ENCODE data around the gene BRAF.
"Not testable (repeated sequence)": the region's sequence is repeated elsewhere in the genome, so short reads cannot be mapped to it uniquely, and the experiment has no call there.

BRAF gene

GRCh38 chr7:140719721-140720120 lies 205.0 kb downstream of the BRAF start:
- peak; percentile 58 for DNase-seq (ENCODE audit: low read depth)
- no peak overlapping the region for H3K4me3 ChIP-seq (replicated peaks; ENCODE audit: low read depth, low read length)
- no peak for TF ChIP-seq CTCF (IDR thresholded peaks at IDR 0.05; ENCODE audit: low read length, missing control alignments)

- no peak for DNase-seq (ENCODE audit: low read depth)
- no peak for TF ChIP-seq CTCF (IDR thresholded peaks at IDR 0.05; ENCODE audit: low read length, missing control alignments)
- no peak overlapping the region for H3K4me3 ChIP-seq (replicated peaks; ENCODE audit: low read depth, low read length)
Observed at GRCh38 chr7:140714331-140715040, 210.2 kb downstream of the BRAF start.

GRCh38 chr7:140712392-140712791 lies 212.3 kb downstream of the BRAF start:
- H3K4me3 ChIP-seq (replicated peaks; ENCODE audit: low read depth, low read length); DNase-seq (ENCODE audit: low read depth): not testable (repeated sequence)

- H3K4me3 ChIP-seq (replicated peaks; ENCODE audit: low read depth, low read length); DNase-seq (ENCODE audit: low read depth): not testable (repeated sequence)
Observed at GRCh38 chr7:140708764-140709163, 216.0 kb downstream of the BRAF start.

GRCh38 chr7:140707132-140707531 lies 217.6 kb downstream of the BRAF start:
- no peak overlapping the region for H3K4me3 ChIP-seq (replicated peaks; ENCODE audit: low read depth, low read length)
- DNase-seq (ENCODE audit: low read depth): no peak
- TF ChIP-seq CTCF (IDR thresholded peaks at IDR 0.05; ENCODE audit: low read length, missing control alignments): no peak

GRCh38 chr7:140704205-140704604 lies 220.5 kb downstream of the BRAF start:
- H3K4me3 ChIP-seq (replicated peaks; ENCODE audit: low read depth, low read length): no peak overlapping the region
- no peak for TF ChIP-seq CTCF (IDR thresholded peaks at IDR 0.05; ENCODE audit: low read length, missing control alignments)
- DNase-seq (ENCODE audit: low read depth): no peak

GRCh38 chr7:140702774-140703173 lies 222.0 kb downstream of the BRAF start:
- no peak for TF ChIP-seq CTCF (IDR thresholded peaks at IDR 0.05; ENCODE audit: low read length, missing control alignments)
- no peak overlapping the region for H3K4me3 ChIP-seq (replicated peaks; ENCODE audit: low read depth, low read length)
- no peak for DNase-seq (ENCODE audit: low read depth)

GRCh38 chr7:140698477-140698876 lies 226.3 kb downstream of the BRAF start:
- TF ChIP-seq CTCF (IDR thresholded peaks at IDR 0.05; ENCODE audit: low read length, missing control alignments): no peak
- DNase-seq (ENCODE audit: low read depth): no peak
- H3K4me3 ChIP-seq (replicated peaks; ENCODE audit: low read depth, low read length): no peak overlapping the region
